T-helper 2 cell treated with Interferon-gamma antibody and Interleukin-4, amounts not matched to agents 100 ng/mL and 5 ng/mL, for 36 hours (primary cell): ENCODE data around the gene SPATA2. TPM values are rescaled to one million over a fixed set of nuclear protein-coding genes. Genes with fewer than 3 reads are reported as not detected.

Source experiments
- intact Hi-C: fragments of 100-400 bp; cut with micrococcal nuclease; formaldehyde crosslinking; loops from one replicate; pipeline ENCODE4 v1.15.1; 2023
- total RNA-seq: library from RNA; stranded (reverse); gene quantifications from 2 replicates; pipeline ENCODE4 v1.2.3, GENCODE V29; 2022

SPATA2 gene
- total RNA-seq, 1 donor from 2014 or later, result 8.0 TPM

DNA sequence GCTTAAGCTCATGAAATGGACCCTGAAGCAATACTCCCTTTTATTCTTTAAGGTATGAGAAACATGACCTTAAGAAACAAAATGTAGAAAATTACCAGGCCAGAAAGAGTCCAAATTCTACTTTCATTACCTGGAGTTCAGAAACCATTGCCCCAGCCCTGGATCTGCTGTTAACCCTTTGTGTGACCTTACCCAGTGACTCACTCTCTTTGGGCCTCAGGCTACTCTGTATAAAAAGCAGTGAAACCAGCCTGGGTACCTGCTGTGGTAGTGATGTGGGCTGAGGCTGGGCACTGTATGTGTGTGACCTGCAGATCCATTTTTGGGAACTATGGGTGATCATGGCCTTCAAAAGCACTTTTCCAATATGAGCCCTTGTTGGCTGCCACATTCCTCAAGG, 55.5 kb downstream of the SPATA2 start:
- intact Hi-C loops, result no loop called here

- intact Hi-C loops, result no loop called here
Measured at GRCh38 chr20:49859011-49859410, 56.3 kb downstream of the SPATA2 start.

GRCh38 chr20:49858076-49858585, 57.2 kb downstream of the SPATA2 start:
- intact Hi-C loops, result no loop called here

- intact Hi-C loops, result no loop called here
Measured at GRCh38 chr20:49856904-49857303, 58.4 kb downstream of the SPATA2 start.

DNA sequence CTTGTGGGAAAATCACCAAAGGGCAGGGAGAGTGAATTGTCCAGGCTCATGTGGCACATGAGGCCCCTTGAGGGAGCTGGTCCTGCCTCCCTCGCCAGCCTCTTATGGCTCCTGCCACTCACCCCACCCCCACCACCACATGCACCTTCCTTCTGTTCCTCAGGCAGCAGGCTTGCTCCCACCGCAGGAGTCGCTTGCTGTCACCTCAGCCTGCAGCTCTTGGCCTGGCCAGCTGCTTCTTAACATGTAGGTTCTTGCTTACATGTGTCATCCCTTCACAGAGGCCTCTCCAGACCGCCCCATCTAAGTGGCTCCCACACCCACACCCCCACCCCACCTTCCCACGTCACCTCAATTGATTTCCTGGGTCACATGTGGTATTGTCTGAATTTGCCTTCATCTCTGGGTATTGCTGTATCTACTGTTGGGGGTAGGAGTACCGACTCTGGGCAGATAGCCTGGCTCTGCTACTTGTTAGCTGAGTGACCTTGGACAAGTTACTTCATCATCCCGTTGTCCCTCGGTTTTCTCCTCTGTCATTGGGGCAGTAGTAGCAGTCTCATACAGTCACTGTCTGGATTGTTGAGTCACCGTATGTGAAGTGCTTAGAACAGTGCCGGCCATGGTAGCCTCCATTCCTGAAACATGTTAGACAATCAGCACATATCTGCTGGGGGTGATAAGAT, 61.0 kb downstream of the SPATA2 start:
- intact Hi-C loops, result no loop called here

DNA sequence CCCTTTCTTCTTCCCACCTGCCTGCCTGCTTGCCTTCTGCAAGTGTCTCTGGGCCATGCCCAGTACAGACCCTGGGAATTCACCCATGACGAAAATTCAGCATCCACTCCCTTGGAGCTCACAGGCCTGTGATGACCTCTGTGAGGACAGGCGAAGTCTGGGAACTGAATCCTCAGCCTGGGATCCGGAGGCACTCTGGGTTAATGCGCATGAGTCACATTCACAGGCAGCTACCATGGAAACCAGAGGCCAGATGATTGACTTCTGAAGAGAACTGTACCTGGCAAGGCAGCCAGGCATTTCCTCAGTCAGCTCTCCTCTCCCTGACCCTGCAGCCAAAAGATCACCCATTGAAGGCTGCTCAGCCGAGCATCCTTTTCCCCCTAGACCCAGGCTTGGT, 61.7 kb downstream of the SPATA2 start:
- intact Hi-C loops, result no loop called here

Other genes starting within 250 kb of the SPATA2 start
- 23.4 and 25.6 TPM in 2 replicates for gene B4GALT5, start 201.7 kb downstream of the SPATA2 start, total RNA-seq
- gene SLC9A8, start 102.7 kb downstream of the SPATA2 start, total RNA-seq, result 19.7 and 22.3 TPM in 2 replicates
- gene RNF114, start 20.9 kb upstream of the SPATA2 start, total RNA-seq, result 57.3 and 59.1 TPM in 2 replicates
- 0.52 and 0.57 TPM in 2 replicates for gene SNAI1, start 67.5 kb upstream of the SPATA2 start, total RNA-seq
- 133 and 137 TPM in 2 replicates for gene UBE2V1, start 197.6 kb upstream of the SPATA2 start, total RNA-seq
- gene PEDS1, start 238.2 kb upstream of the SPATA2 start, total RNA-seq, result 27.9 and 30.1 TPM in 2 replicates